Measurements from ENCODE around the gene GOLPH3L.

GOLPH3L gene

GRCh38 chr1:150683914-150684313 is 13.0 kb downstream of the GOLPH3L start:
- no peaks in the 10 kb centered on the region for H3K27me3 ChIP-seq (ENCODE audit: control insufficient read depth in 3 of 3, insufficient read depth in 3 of 3, low read depth in 1 of 3, low read length in 3 of 3)
- H3K4me3 ChIP-seq (ENCODE audit: low read length in 2 of 2) = no peak overlapping the region
- no peak overlapping the region for H2BK120ac ChIP-seq (ENCODE audit: low read depth, low read length)
- H3K23ac ChIP-seq (ENCODE audit: low read depth, low read length, poor library complexity) = no peak overlapping the region
- H3K9me3 ChIP-seq (replicated peaks in 1 of 2; ENCODE audit: control insufficient read depth in 2 of 2, insufficient read depth in 1 of 2, low read depth in 1 of 2, low read length in 2 of 2) = no peaks in the 10 kb centered on the region
- no CpG with 5 or more reads among the region's 1 CpG for WGBS, 2 donors (ENCODE audit: extremely low coverage in 2 of 2, insufficient read length in 2 of 2, insufficient replicate concordance in 1 of 2)
- no peak overlapping the region for H2AFZ ChIP-seq (ENCODE audit: low read length)
- H4K91ac ChIP-seq (ENCODE audit: low read depth, low read length, poor library complexity) = no peak overlapping the region
- no peak overlapping the region for H3K14ac ChIP-seq (ENCODE audit: low read length)
- H2AK5ac ChIP-seq (ENCODE audit: low read depth, low read length) = no peak overlapping the region
- H3K36me3 ChIP-seq (replicated peaks in 1 of 2; ENCODE audit: control insufficient read depth in 2 of 2, insufficient read depth in 2 of 2, low read length in 2 of 2) = peaks cover 1 to 38% of the 10 kb centered on the region in 2 donors
- DNase-seq (ENCODE audit: low spot score) = no peak
- no peak overlapping the region for H3K9ac ChIP-seq (ENCODE audit: low read depth, low read length, poor library complexity)
- no peak overlapping the region for H2BK12ac ChIP-seq (ENCODE audit: low read length)
- no peak overlapping the region for H3K18ac ChIP-seq (ENCODE audit: low read length)
- H2BK15ac ChIP-seq (ENCODE audit: low read length) = no peak overlapping the region
- no peaks in the 10 kb centered on the region for H3K4me1 ChIP-seq (ENCODE audit: control insufficient read depth in 2 of 2, insufficient read depth in 1 of 2, low read depth in 1 of 2, low read length in 2 of 2)
- H3K27ac ChIP-seq (replicated peaks; ENCODE audit: low read length) = no peak overlapping the region
- H3K4me2 ChIP-seq (ENCODE audit: insufficient read depth, low read length, poor library complexity, severe bottlenecking) = no peak overlapping the region
- no peak overlapping the region for H3K4ac ChIP-seq (ENCODE audit: low read length)
- no peaks in the 10 kb centered on the region for H3K79me1 ChIP-seq (ENCODE audit: low read depth, low read length)
- H2BK5ac ChIP-seq (ENCODE audit: low read length) = no peak overlapping the region
- no peak overlapping the region for H4K8ac ChIP-seq (ENCODE audit: low read depth, low read length)

GRCh38 chr1:150678988-150679387 is 18.0 kb downstream of the GOLPH3L start:
- Histone ChIP-seq H4K8ac (ENCODE audit: low read depth, low read length) (no peak overlapping the region), H2BK5ac (ENCODE audit: low read length) (no peak overlapping the region), H3K9ac (ENCODE audit: low read depth, low read length, poor library complexity) (no peak overlapping the region), H4K91ac (ENCODE audit: low read depth, low read length, poor library complexity) (no peak overlapping the region), H3K27ac (replicated peaks; ENCODE audit: low read length) (no peak overlapping the region), H3K36me3 (replicated peaks in 1 of 2; ENCODE audit: control insufficient read depth in 2 of 2, insufficient read depth in 2 of 2, low read length in 2 of 2) (peaks cover 0 to 17% of the 10 kb centered on the region in 2 donors), H3K23ac (ENCODE audit: low read depth, low read length, poor library complexity) (no peak overlapping the region), H3K79me1 (ENCODE audit: low read depth, low read length) (no peaks in the 10 kb centered on the region), H3K4me1 (ENCODE audit: control insufficient read depth in 2 of 2, insufficient read depth in 1 of 2, low read depth in 1 of 2, low read length in 2 of 2) (no peaks in the 10 kb centered on the region), H3K4ac (ENCODE audit: low read length) (no peak overlapping the region), H2BK120ac (ENCODE audit: low read depth, low read length) (no peak overlapping the region), H2AFZ (ENCODE audit: low read length) (no peak overlapping the region), H2BK15ac (ENCODE audit: low read length) (no peak overlapping the region), H3K4me3 (ENCODE audit: low read length in 2 of 2) (no peak overlapping the region), H3K27me3 (ENCODE audit: control insufficient read depth in 3 of 3, insufficient read depth in 3 of 3, low read depth in 1 of 3, low read length in 3 of 3) (no peaks in the 10 kb centered on the region), H3K4me2 (ENCODE audit: insufficient read depth, low read length, poor library complexity, severe bottlenecking) (no peak overlapping the region), H3K18ac (ENCODE audit: low read length) (no peak overlapping the region), H3K9me3 (replicated peaks in 1 of 2; ENCODE audit: control insufficient read depth in 2 of 2, insufficient read depth in 1 of 2, low read depth in 1 of 2, low read length in 2 of 2) (no peaks in the 10 kb centered on the region), H2AK5ac (ENCODE audit: low read depth, low read length) (no peak overlapping the region), H2BK12ac (ENCODE audit: low read length) (no peak overlapping the region), H3K14ac (ENCODE audit: low read length) (no peak overlapping the region)
- no CpG with 5 or more reads among the region's 1 CpG for WGBS, 2 donors (ENCODE audit: extremely low coverage in 2 of 2, insufficient read length in 2 of 2, insufficient replicate concordance in 1 of 2)
- no peak for DNase-seq (ENCODE audit: low spot score)

- H3K27ac ChIP-seq (replicated peaks; ENCODE audit: low read length) = no peak overlapping the region
- no peak for DNase-seq (ENCODE audit: low spot score)
- H3K14ac ChIP-seq (ENCODE audit: low read length) = no peak overlapping the region
- no peaks in the 10 kb centered on the region for H3K27me3 ChIP-seq (ENCODE audit: control insufficient read depth in 3 of 3, insufficient read depth in 3 of 3, low read depth in 1 of 3, low read length in 3 of 3)
- H2AFZ ChIP-seq (ENCODE audit: low read length) = no peak overlapping the region
- no peak overlapping the region for H2AK5ac ChIP-seq (ENCODE audit: low read depth, low read length)
- H2BK120ac ChIP-seq (ENCODE audit: low read depth, low read length) = no peak overlapping the region
- no peaks in the 10 kb centered on the region for H3K9me3 ChIP-seq (replicated peaks in 1 of 2; ENCODE audit: control insufficient read depth in 2 of 2, insufficient read depth in 1 of 2, low read depth in 1 of 2, low read length in 2 of 2)
- H3K23ac ChIP-seq (ENCODE audit: low read depth, low read length, poor library complexity) = no peak overlapping the region
- H2BK5ac ChIP-seq (ENCODE audit: low read length) = no peak overlapping the region
- no peak overlapping the region for H3K4me3 ChIP-seq (ENCODE audit: low read length in 2 of 2)
- no CpG with 5 or more reads among the region's 4 CpGs for WGBS, 2 donors (ENCODE audit: extremely low coverage in 2 of 2, insufficient read length in 2 of 2, insufficient replicate concordance in 1 of 2)
- no peak overlapping the region for H2BK15ac ChIP-seq (ENCODE audit: low read length)
- no peak overlapping the region for H2BK12ac ChIP-seq (ENCODE audit: low read length)
- peaks cover 0 to 3% of the 10 kb centered on the region in 2 donors for H3K36me3 ChIP-seq (replicated peaks in 1 of 2; ENCODE audit: control insufficient read depth in 2 of 2, insufficient read depth in 2 of 2, low read length in 2 of 2)
- H3K79me1 ChIP-seq (ENCODE audit: low read depth, low read length) = peaks cover 2% of the 10 kb centered on the region
- H3K4me1 ChIP-seq (ENCODE audit: control insufficient read depth in 2 of 2, insufficient read depth in 1 of 2, low read depth in 1 of 2, low read length in 2 of 2) = no peaks in the 10 kb centered on the region
- H3K4me2 ChIP-seq (ENCODE audit: insufficient read depth, low read length, poor library complexity, severe bottlenecking) = no peak overlapping the region
- H4K91ac ChIP-seq (ENCODE audit: low read depth, low read length, poor library complexity) = no peak overlapping the region
- no peak overlapping the region for H3K9ac ChIP-seq (ENCODE audit: low read depth, low read length, poor library complexity)
- H4K8ac ChIP-seq (ENCODE audit: low read depth, low read length) = no peak overlapping the region
- no peak overlapping the region for H3K18ac ChIP-seq (ENCODE audit: low read length)
- H3K4ac ChIP-seq (ENCODE audit: low read length) = no peak overlapping the region
These were observed 22.1 kb downstream of the GOLPH3L start for GRCh38 chr1:150674881-150675280.

DNA sequence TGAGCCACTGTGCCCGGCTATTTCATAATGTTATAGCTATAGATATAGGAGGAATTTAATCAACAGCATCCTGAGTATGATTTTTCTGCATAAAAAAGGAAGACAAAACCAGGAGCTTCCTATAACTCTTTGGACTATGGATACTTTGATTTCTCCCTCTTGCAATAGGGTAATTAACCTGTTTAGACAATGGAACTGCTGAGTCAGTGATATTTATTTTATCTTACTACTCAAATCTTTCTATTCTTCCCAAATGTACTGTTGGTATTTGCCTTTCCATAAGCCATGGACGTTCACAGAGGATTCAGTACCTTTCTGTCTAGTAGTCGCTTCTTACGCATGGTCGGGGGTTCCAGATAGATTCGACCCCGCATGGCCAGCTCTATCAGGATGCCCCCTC is 33.6 kb downstream of the GOLPH3L start:
- Histone ChIP-seq H3K9me3 (replicated peaks in 1 of 2; ENCODE audit: control insufficient read depth in 2 of 2, insufficient read depth in 1 of 2, low read depth in 1 of 2, low read length in 2 of 2) (no peaks in the 10 kb centered on the region), H2BK120ac (ENCODE audit: low read depth, low read length) (no peak overlapping the region), H2AFZ (ENCODE audit: low read length) (no peak overlapping the region), H2BK15ac (ENCODE audit: low read length) (no peak overlapping the region), H3K4me2 (ENCODE audit: insufficient read depth, low read length, poor library complexity, severe bottlenecking) (no peak overlapping the region), H3K27ac (replicated peaks; ENCODE audit: low read length) (no peak overlapping the region), H2AK5ac (ENCODE audit: low read depth, low read length) (no peak overlapping the region), H3K14ac (ENCODE audit: low read length) (no peak overlapping the region), H3K27me3 (ENCODE audit: control insufficient read depth in 3 of 3, insufficient read depth in 3 of 3, low read depth in 1 of 3, low read length in 3 of 3) (no peaks in the 10 kb centered on the region), H2BK5ac (ENCODE audit: low read length) (no peak overlapping the region), H3K18ac (ENCODE audit: low read length) (no peak overlapping the region), H3K4ac (ENCODE audit: low read length) (no peak overlapping the region), H3K79me1 (ENCODE audit: low read depth, low read length) (no peaks in the 10 kb centered on the region), H3K9ac (ENCODE audit: low read depth, low read length, poor library complexity) (no peak overlapping the region), H2BK12ac (ENCODE audit: low read length) (no peak overlapping the region), H4K91ac (ENCODE audit: low read depth, low read length, poor library complexity) (no peak overlapping the region), H3K23ac (ENCODE audit: low read depth, low read length, poor library complexity) (no peak overlapping the region), H3K36me3 (replicated peaks in 1 of 2; ENCODE audit: control insufficient read depth in 2 of 2, insufficient read depth in 2 of 2, low read length in 2 of 2) (peaks cover 2 to 32% of the 10 kb centered on the region in 2 donors), H3K4me3 (ENCODE audit: low read length in 2 of 2) (no peak overlapping the region), H4K8ac (ENCODE audit: low read depth, low read length) (no peak overlapping the region), H3K4me1 (ENCODE audit: control insufficient read depth in 2 of 2, insufficient read depth in 1 of 2, low read depth in 1 of 2, low read length in 2 of 2) (no peaks in the 10 kb centered on the region)
- no peak for DNase-seq (ENCODE audit: low spot score)
- no CpG with 5 or more reads among the region's 7 CpGs for WGBS, 2 donors (ENCODE audit: extremely low coverage in 2 of 2, insufficient read length in 2 of 2, insufficient replicate concordance in 1 of 2)

Measured in neuronal stem cell (in vitro differentiated cells).